Effector CD4-positive, alpha-beta T cell (primary cell): ENCODE data around the gene MYT1.

Experiments used
- DNase-seq: peaks from one replicate; pipeline ENCODE4 v3.0.0-alpha.2; 2020

The MYT1 gene

GRCh38 chr20:64140061-64140931 lies 24.0 kb upstream of the MYT1 start:
- DNase-seq = no peak

- DNase-seq = no peak
Observed at GRCh38 chr20:64140956-64141355, 23.3 kb upstream of the MYT1 start.

- DNase-seq = no peak
Observed at GRCh38 chr20:64142590-64142989, 21.7 kb upstream of the MYT1 start.

- DNase-seq = no peak
Observed at GRCh38 chr20:64143018-64143801, 21.0 kb upstream of the MYT1 start.

- no peak for DNase-seq
Observed at GRCh38 chr20:64144144-64144912, 19.9 kb upstream of the MYT1 start.

- no peak for DNase-seq
Observed at GRCh38 chr20:64145458-64146300, 18.6 kb upstream of the MYT1 start.

GRCh38 chr20:64146301-64146935 lies 17.8 kb upstream of the MYT1 start:
- DNase-seq = no peak

GRCh38 chr20:64146936-64147477 lies 17.2 kb upstream of the MYT1 start:
- DNase-seq = no peak

- no peak for DNase-seq
Observed at GRCh38 chr20:64148581-64148980, 15.7 kb upstream of the MYT1 start.

GRCh38 chr20:64149141-64149540 lies 15.1 kb upstream of the MYT1 start:
- DNase-seq = no peak

- no peak for DNase-seq
Observed at GRCh38 chr20:64149809-64150560, 14.3 kb upstream of the MYT1 start.

- no peak for DNase-seq
Observed at GRCh38 chr20:64150756-64151632, 13.3 kb upstream of the MYT1 start.

- no peak for DNase-seq
Observed at GRCh38 chr20:64151633-64152530, 12.4 kb upstream of the MYT1 start.

- no peak for DNase-seq
Observed at GRCh38 chr20:64152906-64153305, 11.3 kb upstream of the MYT1 start.

GRCh38 chr20:64153410-64153809 lies 10.8 kb upstream of the MYT1 start:
- no peak for DNase-seq

- DNase-seq = no peak
Observed at GRCh38 chr20:64153861-64154589, 10.2 kb upstream of the MYT1 start.

- no peak for DNase-seq
Observed at GRCh38 chr20:64154590-64155257, 9.5 kb upstream of the MYT1 start.
